Effector memory CD4-positive, alpha-beta T cell (primary cell): ENCODE data around the gene ZNF525.
A peak's percentile ranks its signal among the peaks of the same experiment; 100 is the strongest.

Experiments
- DNase-seq, 3 donors: peaks; one replicate each; pipeline ENCODE4 v3.0.0-alpha.2; 2020
- H3K27ac ChIP-seq: 2 replicates; pipeline ENCODE4 v1.7.0; 2013; ENCODE audit warnings: mild to moderate bottlenecking, low read length, moderate library complexity; ENCODE audit not compliant: insufficient read depth, poor library complexity, severe bottlenecking
- H3K27me3 ChIP-seq: replicated peaks from 2 replicates; pipeline ENCODE4 v1.7.0; 2013; ENCODE audit warnings: mild to moderate bottlenecking, low read length; ENCODE audit not compliant: insufficient read depth, control insufficient read depth, poor library complexity, severe bottlenecking
- H3K36me3 ChIP-seq: 2 replicates; pipeline ENCODE4 v1.7.0; 2013; ENCODE audit warnings: mild to moderate bottlenecking, low read length, moderate library complexity; ENCODE audit not compliant: control insufficient read depth, insufficient read depth
- H3K4me1 ChIP-seq: 2 replicates; pipeline ENCODE4 v1.7.0; 2013; ENCODE audit warnings: low read length, mild to moderate bottlenecking; ENCODE audit not compliant: control insufficient read depth, insufficient read depth, poor library complexity, severe bottlenecking
- H3K4me3 ChIP-seq: 2 replicates; pipeline ENCODE4 v1.7.0; 2013; ENCODE audit warnings: low read length, low read depth, mild to moderate bottlenecking; ENCODE audit not compliant: insufficient read depth, poor library complexity, severe bottlenecking
- H3K9me3 ChIP-seq: 2 replicates; pipeline ENCODE4 v1.7.0; 2013; ENCODE audit warnings: mild to moderate bottlenecking, low read length, moderate library complexity; ENCODE audit not compliant: control insufficient read depth

The ZNF525 gene

GRCh38 chr19:53365899-53366493 lies 491 bp downstream of the ZNF525 start:
- Histone ChIP-seq H3K4me1 (peaks cover 4% of the 10 kb centered on the region), H3K4me3 (peak overlapping the region; percentile 85), H3K36me3 (no peaks in the 10 kb centered on the region), H3K9me3 (no peaks in the 10 kb centered on the region), H3K27ac (peak overlapping the region; percentile 78), H3K27me3 (no peaks in the 10 kb centered on the region)
- DNase-seq, result peak in 2 of 3 donors; percentile 3 to 31

DNA sequence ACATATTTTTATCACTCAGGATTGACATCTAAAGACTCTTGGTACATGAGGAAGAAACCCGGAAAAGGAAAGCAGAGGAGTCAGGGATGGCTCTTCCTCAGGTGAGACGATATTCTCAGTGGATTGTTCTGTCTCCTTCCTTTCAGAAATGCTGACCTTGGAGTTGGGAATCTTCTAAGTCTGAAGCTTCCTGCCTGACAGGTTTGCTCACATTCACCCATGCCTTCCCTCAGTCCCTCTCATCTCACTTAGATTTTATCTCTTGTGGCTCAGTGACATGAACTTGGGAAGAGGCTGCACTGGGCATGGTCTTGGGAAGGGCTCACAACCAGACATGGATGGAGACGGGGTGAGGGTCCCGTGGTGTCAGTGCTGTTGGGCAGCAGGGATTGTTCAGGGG lies 6.7 kb downstream of the ZNF525 start:
- H3K4me3 ChIP-seq, result no peak overlapping the region
- H3K27me3 ChIP-seq, result no peaks in the 10 kb centered on the region
- H3K4me1 ChIP-seq, result no peaks in the 10 kb centered on the region
- no peak overlapping the region for H3K27ac ChIP-seq
- H3K36me3 ChIP-seq, result peaks cover 25% of the 10 kb centered on the region
- H3K9me3 ChIP-seq, result no peaks in the 10 kb centered on the region
- no peak for DNase-seq

DNA sequence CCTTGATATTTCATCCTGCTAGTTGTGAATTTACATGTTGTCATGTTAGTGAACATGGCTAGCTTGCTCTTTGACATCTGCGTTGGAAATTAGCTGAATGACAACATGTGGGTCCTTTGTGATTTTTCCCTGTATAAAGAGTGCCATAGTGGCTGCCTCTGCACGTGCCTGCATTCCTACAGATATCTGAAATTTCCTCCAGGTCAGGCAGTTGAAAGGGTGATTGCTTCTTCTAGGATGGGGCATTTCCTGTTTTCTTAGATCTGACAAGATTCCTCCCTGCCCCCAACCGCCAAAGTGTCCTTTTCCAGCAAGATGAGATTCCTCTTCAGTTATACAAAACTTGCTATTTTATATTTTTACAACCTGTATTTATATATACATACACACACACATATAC lies 8.8 kb downstream of the ZNF525 start:
- Histone ChIP-seq H3K4me3 (no peak overlapping the region), H3K27ac (no peak overlapping the region), H3K9me3 (peaks cover 11% of the 10 kb centered on the region), H3K4me1 (no peaks in the 10 kb centered on the region), H3K36me3 (peaks cover 46% of the 10 kb centered on the region), H3K27me3 (no peaks in the 10 kb centered on the region)
- DNase-seq, result no peak

- H3K9me3 ChIP-seq, result peaks cover 16% of the 10 kb centered on the region
- H3K27me3 ChIP-seq, result no peaks in the 10 kb centered on the region
- H3K36me3 ChIP-seq, result peaks cover 51% of the 10 kb centered on the region
- no peak for DNase-seq
- H3K27ac ChIP-seq, result no peak overlapping the region
- H3K4me1 ChIP-seq, result no peaks in the 10 kb centered on the region
- H3K4me3 ChIP-seq, result no peak overlapping the region
Measured at GRCh38 chr19:53374743-53375142, 9.2 kb downstream of the ZNF525 start.

DNA sequence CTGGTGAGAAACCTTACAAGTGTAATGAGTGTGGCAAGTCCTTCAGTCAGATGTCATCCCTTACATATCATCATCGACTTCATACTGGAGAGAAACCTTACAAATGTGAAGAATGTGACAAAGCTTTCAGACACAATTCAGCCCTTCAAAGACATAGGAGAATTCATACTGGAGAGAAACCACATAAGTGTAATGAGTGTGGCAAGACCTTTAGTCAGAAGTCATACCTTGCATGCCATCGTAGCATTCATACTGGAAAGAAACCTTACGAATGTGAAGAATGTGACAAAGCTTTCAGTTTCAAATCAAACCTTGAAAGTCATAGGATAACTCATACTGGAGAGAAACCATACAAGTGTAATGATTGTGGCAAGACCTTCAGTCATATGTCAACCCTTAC lies 15.9 kb downstream of the ZNF525 start:
- Histone ChIP-seq H3K4me3 (no peak overlapping the region), H3K27me3 (no peaks in the 10 kb centered on the region), H3K27ac (no peak overlapping the region), H3K9me3 (peaks cover 66% of the 10 kb centered on the region), H3K36me3 (peaks cover 49% of the 10 kb centered on the region), H3K4me1 (no peaks in the 10 kb centered on the region)
- no peak for DNase-seq

DNA sequence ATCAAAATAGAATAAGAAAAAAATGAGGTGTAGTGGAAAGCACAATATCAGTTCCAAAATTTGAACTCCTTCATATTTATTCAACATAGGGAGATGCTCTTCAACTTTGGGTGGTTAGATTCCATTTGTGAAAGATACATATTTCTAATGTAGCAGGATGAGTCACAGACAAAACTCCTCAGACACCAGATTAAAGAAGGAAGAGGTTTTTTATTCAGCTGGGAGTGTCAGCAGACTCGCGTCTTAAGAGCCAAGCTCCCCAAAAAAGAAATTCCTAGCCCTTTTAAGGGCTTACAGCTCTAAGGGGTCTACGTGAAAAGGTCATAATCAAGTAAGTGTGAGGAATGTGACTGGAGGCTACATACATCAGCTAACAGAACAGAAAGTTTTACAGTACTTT lies 22.7 kb downstream of the ZNF525 start:
- DNase-seq, result no peak
- Histone ChIP-seq H3K27ac (no peak overlapping the region), H3K9me3 (peaks cover 33% of the 10 kb centered on the region), H3K36me3 (no peaks in the 10 kb centered on the region), H3K27me3 (no peaks in the 10 kb centered on the region), H3K4me3 (no peak overlapping the region), H3K4me1 (no peaks in the 10 kb centered on the region)

DNA sequence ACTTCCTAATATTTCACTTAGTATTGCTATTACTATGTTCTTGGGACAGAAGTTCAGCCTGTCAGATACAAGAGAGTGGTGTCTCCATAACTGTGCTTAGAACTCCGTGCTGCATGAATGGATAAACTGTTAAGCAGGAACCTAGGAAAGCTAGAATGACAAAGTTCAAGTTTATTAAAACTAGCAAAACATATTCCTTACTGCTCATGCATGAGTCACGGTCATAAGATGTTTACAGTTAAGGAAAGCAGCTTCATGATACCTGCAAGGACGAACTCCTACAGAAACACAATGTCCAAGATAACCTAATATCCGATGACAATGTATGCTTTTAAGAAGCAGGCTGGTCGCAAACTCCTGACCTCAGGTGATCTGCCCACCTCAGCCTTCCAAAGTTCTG lies 23.4 kb downstream of the ZNF525 start:
- Histone ChIP-seq H3K9me3 (peaks cover 26% of the 10 kb centered on the region), H3K4me1 (no peaks in the 10 kb centered on the region), H3K36me3 (no peaks in the 10 kb centered on the region), H3K27me3 (no peaks in the 10 kb centered on the region), H3K27ac (no peak overlapping the region), H3K4me3 (no peak overlapping the region)
- no peak for DNase-seq

DNA sequence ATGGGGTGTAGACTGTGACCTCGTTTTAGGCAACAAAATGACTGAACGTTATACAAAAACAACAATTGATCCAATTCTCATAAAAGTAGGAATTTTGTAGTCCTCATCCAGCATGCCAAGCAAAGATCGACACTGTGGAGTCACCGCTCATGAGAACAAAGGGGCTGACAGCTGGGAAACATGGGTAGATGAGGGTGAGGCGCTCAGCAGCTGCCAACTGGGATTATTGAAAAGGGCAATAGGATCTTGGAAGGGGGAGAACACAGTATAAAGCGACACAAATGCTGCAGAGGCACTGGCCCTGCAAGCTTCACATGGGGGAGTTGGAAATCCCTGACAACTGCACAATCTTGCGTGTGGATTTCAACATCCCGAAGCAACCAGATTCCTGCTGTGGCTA lies 24.1 kb downstream of the ZNF525 start:
- Histone ChIP-seq H3K27me3 (no peaks in the 10 kb centered on the region), H3K36me3 (no peaks in the 10 kb centered on the region), H3K4me3 (no peak overlapping the region), H3K9me3 (peaks cover 21% of the 10 kb centered on the region), H3K27ac (no peak overlapping the region), H3K4me1 (peaks cover 3% of the 10 kb centered on the region)
- DNase-seq, result no peak

- H3K4me3 ChIP-seq, result no peak overlapping the region
- DNase-seq, result no peak
- H3K27ac ChIP-seq, result no peak overlapping the region
- H3K9me3 ChIP-seq, result peaks cover 17% of the 10 kb centered on the region
- no peaks in the 10 kb centered on the region for H3K36me3 ChIP-seq
- H3K27me3 ChIP-seq, result no peaks in the 10 kb centered on the region
- peaks cover 6% of the 10 kb centered on the region for H3K4me1 ChIP-seq
Measured at GRCh38 chr19:53389978-53390377, 24.5 kb downstream of the ZNF525 start.

DNA sequence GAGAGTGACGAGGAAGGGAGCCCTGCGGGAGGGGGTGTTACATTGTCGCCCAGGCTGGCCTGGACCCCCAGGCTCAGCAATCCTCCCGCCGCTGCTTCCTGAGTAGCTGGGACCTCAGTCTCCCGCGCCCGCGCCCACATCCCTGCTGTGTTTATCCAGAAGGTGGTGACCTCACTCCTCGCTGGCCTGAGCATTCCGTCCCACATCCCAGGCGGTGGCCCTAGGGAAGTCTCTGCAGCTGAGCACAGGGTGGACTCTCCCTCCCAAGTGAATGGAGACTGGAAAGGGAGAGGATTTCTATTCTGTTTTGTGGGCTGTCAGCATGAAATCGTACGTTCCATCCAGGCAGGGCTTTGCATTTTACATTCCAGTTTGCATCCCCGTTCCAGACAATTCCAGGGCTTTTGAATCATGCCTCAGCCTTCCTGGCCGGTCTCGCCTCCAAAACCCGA lies 29.0 kb downstream of the ZNF525 start:
- H3K27me3 ChIP-seq, result no peaks in the 10 kb centered on the region
- no peak for DNase-seq
- no peak overlapping the region for H3K27ac ChIP-seq
- H3K4me3 ChIP-seq, result peak overlapping the region; percentile 92
- H3K4me1 ChIP-seq, result peaks cover 6% of the 10 kb centered on the region
- H3K36me3 ChIP-seq, result peaks cover 10% of the 10 kb centered on the region
- peaks cover 7% of the 10 kb centered on the region for H3K9me3 ChIP-seq
